ENCODE measurements around the gene OSBP2. TPM values are rescaled to one million over a fixed set of nuclear protein-coding genes. Genes with fewer than 3 reads are reported as not detected.

OSBP2 gene
- total RNA-seq, 4 donors from 2014 or later = 0.66 to 2.4 (median 1.6) TPM

DNA sequence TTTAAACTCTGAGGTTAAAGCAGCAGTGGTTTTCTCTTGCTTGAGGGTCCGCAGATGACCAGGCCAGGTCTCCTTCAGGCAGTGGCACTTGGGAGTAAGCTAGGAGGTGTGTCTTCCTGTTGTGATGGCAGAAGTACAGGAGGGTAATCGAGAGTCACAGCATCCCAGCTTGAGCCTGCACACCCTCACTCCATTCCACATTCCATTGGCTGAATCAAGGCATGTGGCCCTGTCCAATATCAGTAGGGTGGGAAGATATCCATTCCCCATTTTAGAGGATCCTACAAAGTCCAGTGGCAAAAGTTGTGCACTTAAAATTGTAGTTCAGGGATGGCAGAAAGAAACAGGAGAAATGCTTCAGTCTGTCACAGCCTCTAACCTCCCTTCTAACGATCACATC lies 23.3 kb downstream of the OSBP2 start:
- TF ChIP-seq POLR2A (IDR thresholded peaks at IDR 0.05) = no peak
- TF ChIP-seq EP300 (IDR thresholded peaks at IDR 0.05) = no peak
- TF ChIP-seq, protein P1, sequence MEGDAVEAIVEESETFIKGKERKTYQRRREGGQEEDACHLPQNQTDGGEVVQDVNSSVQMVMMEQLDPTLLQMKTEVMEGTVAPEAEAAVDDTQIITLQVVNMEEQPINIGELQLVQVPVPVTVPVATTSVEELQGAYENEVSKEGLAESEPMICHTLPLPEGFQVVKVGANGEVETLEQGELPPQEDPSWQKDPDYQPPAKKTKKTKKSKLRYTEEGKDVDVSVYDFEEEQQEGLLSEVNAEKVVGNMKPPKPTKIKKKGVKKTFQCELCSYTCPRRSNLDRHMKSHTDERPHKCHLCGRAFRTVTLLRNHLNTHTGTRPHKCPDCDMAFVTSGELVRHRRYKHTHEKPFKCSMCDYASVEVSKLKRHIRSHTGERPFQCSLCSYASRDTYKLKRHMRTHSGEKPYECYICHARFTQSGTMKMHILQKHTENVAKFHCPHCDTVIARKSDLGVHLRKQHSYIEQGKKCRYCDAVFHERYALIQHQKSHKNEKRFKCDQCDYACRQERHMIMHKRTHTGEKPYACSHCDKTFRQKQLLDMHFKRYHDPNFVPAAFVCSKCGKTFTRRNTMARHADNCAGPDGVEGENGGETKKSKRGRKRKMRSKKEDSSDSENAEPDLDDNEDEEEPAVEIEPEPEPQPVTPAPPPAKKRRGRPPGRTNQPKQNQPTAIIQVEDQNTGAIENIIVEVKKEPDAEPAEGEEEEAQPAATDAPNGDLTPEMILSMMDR (IDR thresholded peaks at IDR 0.05) = no peak
- no peaks in the 10 kb centered on the region for H3K36me3 ChIP-seq
- H3K27ac ChIP-seq = no peak overlapping the region
- no peaks in the 10 kb centered on the region for H3K27me3 ChIP-seq
- peaks cover 0 to 4% (median 0%) of the 10 kb centered on the region in 4 donors for H3K4me1 ChIP-seq
- WGBS, 2 donors = 76 to 87% methylated on average over 3 of the region's 3 CpGs
- H3K4me3 ChIP-seq = no peak overlapping the region
- no peak for DNase-seq (ENCODE audit: low spot score in 2 of 2)
- H3K9me3 ChIP-seq = no peaks in the 10 kb centered on the region

DNA sequence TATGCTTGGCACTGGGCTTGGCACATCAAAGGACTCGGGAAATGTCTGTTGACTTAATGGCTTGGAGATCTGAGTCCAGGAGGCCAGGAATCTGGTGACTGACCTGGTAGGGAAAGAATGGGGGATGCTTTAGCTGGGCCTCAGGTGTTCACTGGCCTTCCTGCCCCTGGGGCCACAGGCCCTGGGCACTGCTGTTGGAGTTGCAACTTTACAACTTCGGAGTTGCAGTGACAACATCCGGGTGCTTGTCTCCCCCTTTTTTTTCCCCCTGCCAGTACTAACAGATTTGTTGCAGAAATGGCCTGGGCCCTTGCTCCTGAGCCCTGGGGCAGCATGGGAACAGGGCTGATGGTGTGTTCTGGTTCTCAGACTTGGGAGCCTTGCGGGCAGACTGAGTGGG lies 23.8 kb downstream of the OSBP2 start:
- WGBS, 2 donors = 79 to 88% methylated on average over 4 of the region's 4 CpGs
- H3K27ac ChIP-seq = no peak overlapping the region
- no peaks in the 10 kb centered on the region for H3K27me3 ChIP-seq
- DNase-seq (ENCODE audit: low spot score in 2 of 2) = no peak
- no peaks in the 10 kb centered on the region for H3K36me3 ChIP-seq
- no peaks in the 10 kb centered on the region for H3K9me3 ChIP-seq
- TF ChIP-seq POLR2A (IDR thresholded peaks at IDR 0.05) = no peak
- TF ChIP-seq, protein P1 (IDR thresholded peaks at IDR 0.05) = no peak
- TF ChIP-seq EP300 (IDR thresholded peaks at IDR 0.05) = no peak
- H3K4me3 ChIP-seq = no peak overlapping the region
- H3K4me1 ChIP-seq = peaks cover 0 to 4% (median 0%) of the 10 kb centered on the region in 4 donors

DNA sequence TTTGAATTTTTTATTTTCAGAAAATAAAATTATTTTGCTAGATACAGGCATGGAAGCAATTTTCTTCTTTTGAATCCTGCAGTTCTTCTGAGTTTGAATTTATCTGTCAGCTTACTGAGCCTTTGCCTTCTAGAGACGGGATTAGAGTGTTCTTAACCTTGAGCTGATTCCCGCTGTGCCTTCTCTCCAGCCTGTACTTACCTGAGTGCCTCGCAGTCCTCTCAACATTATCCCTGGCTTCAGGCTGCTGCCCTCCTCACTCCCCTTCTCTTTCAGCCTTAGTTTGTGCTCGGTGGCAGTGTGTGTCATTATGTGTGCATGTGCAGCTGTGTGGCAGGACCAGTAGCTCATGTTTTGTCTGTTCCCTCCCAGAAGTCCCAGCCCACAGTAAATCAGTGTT lies 24.3 kb downstream of the OSBP2 start:
- peaks cover 0 to 4% (median 0%) of the 10 kb centered on the region in 4 donors for H3K4me1 ChIP-seq
- H3K27me3 ChIP-seq = no peaks in the 10 kb centered on the region
- no peaks in the 10 kb centered on the region for H3K9me3 ChIP-seq
- no peak for DNase-seq (ENCODE audit: low spot score in 2 of 2)
- 73 to 85% methylated on average over 4 of the region's 4 CpGs for WGBS, 2 donors
- no peak overlapping the region for H3K4me3 ChIP-seq
- H3K27ac ChIP-seq = no peak overlapping the region
- H3K36me3 ChIP-seq = no peaks in the 10 kb centered on the region
- no peak for TF ChIP-seq EP300 (IDR thresholded peaks at IDR 0.05)
- TF ChIP-seq, protein P1 (IDR thresholded peaks at IDR 0.05) = no peak
- no peak for TF ChIP-seq POLR2A (IDR thresholded peaks at IDR 0.05)

DNA sequence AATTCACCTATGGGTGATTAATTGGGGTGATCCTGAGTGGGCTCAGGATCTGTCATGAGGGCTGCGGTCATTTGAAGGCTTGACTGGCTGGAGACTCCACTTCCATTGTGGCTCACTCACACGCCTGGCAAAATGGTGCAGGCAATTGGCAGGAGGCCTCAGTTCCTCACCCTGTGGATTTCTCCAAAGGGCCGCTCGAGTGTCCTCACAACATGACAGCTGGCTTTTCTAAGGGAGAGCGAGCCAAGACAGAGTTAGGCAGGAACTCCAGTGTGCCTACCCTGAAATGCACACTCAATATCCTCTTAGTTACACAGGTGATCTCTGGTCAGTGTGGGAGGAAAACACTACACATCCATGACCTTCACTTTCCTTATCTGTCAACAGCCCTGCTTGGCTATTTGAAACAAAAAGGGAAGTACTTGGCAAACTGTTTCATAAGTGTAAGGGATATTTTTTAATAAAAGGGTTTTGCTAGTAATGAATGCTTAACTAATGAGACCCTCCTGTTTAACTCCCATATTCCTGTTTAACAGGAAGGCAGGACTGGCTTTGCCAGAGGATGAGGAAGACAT lies 25.7 kb downstream of the OSBP2 start:
- Histone ChIP-seq H3K4me1 (peaks cover 0 to 4% (median 0%) of the 10 kb centered on the region in 4 donors), H3K36me3 (no peaks in the 10 kb centered on the region), H3K4me3 (no peak overlapping the region), H3K9me3 (no peaks in the 10 kb centered on the region), H3K27ac (no peak overlapping the region), H3K27me3 (no peaks in the 10 kb centered on the region)
- TF ChIP-seq, protein P1 (IDR thresholded peaks at IDR 0.05) = no peak
- no peak for TF ChIP-seq POLR2A (IDR thresholded peaks at IDR 0.05)
- TF ChIP-seq EP300 (IDR thresholded peaks at IDR 0.05) = no peak
- WGBS, 2 donors = 76 to 78% methylated on average over 5 of the region's 5 CpGs
- no peak for DNase-seq (ENCODE audit: low spot score in 2 of 2)

DNA sequence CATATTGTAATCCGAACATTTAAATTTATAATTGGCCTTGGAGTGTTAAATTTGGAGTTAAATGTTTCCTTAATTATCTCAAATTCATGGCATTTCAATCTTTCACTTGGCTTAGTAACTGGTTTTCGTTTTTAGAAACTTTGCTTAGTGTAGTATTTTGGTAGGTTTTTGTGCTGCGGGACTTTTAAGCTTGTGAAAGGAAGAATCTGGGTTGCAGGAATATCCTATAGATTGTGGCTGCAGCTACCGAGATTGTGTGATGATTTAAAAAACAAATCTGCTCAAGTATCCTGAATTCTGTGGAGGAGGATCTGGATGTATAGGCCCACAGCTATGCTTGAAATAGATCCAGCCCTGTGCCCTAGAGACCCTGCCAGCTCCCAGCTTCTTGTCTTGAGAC lies 27.1 kb downstream of the OSBP2 start:
- no peak for TF ChIP-seq POLR2A (IDR thresholded peaks at IDR 0.05)
- TF ChIP-seq EP300 (IDR thresholded peaks at IDR 0.05) = no peak
- TF ChIP-seq, protein P1 (IDR thresholded peaks at IDR 0.05) = no peak

More for the DNA sequence above, 27.1 kb downstream of the OSBP2 start:
- H3K4me3 ChIP-seq = no peak overlapping the region
- H3K36me3 ChIP-seq = no peaks in the 10 kb centered on the region
- 77 to 80% methylated on average over 4 of the region's 4 CpGs for WGBS, 2 donors
- H3K27ac ChIP-seq = no peak overlapping the region
- no peaks in the 10 kb centered on the region for H3K27me3 ChIP-seq
- DNase-seq (ENCODE audit: low spot score in 2 of 2) = no peak
- peaks cover 0 to 4% (median 0%) of the 10 kb centered on the region in 4 donors for H3K4me1 ChIP-seq
- no peaks in the 10 kb centered on the region for H3K9me3 ChIP-seq

All from tibial nerve (tissue), 4 donors.